HFF-Myc (cell line): ENCODE data around the gene CAMKV.
A peak's percentile ranks its signal among the peaks of the same experiment; 100 is the strongest.
"Not testable (repeated sequence)": the region's sequence is repeated elsewhere in the genome, so short reads cannot be mapped to it uniquely, and the experiment has no call there.

Source experiments
- DNase-seq: peaks from one replicate; pipeline ENCODE4 v3.0.0-alpha.2; 2011; ENCODE audit warnings: low read depth; ENCODE audit errors: extremely low read depth
- H3K4me3 ChIP-seq: replicated peaks from 2 replicates; pipeline ENCODE4 v1.5.1; 2011; ENCODE audit warnings: low read depth, mild to moderate bottlenecking, control low read depth, low read length
- TF ChIP-seq, protein P1 (sequence below): IDR thresholded peaks from 2 replicates; pipeline ENCODE4 v1.5.1; 2012; ENCODE audit warnings: mild to moderate bottlenecking, low read depth, low read length, control low read depth; ENCODE audit errors: missing control alignments

CAMKV gene

DNA sequence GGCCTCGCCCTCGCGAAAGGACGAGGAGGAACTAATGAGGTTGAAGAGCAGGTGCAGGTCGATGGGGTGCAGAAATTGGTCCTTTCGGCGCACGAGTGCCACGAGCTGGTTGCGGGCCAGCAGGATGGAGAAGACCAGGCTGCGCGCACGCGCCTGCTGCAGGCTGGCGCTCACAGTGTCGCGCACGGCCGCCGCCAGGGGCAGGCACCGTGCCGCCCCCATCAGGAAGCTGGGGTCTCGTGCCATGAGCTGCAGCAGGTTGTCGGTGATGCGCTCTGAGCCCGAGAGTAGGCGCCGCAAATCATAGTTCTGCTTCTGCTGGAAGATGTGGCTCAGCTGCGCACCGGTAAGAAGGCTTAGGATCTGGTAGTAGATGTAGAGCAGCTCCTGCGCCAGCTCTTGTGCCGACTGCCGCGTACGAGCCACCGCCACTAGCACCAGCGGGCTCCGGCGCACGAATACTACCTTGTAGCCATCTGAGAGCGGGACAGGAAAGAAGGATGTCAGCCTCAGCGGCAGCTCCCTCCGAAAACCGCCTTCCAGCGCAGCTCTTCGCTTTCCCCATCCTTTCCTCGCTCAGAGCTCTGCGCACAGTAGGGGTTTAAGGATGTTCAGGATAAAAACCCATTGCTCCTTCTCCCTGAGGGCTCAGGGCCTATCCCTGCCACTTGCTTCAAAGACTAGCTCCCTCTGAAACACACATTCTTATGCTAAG lies 40.9 kb upstream of the CAMKV start:
- TF ChIP-seq, protein P1, sequence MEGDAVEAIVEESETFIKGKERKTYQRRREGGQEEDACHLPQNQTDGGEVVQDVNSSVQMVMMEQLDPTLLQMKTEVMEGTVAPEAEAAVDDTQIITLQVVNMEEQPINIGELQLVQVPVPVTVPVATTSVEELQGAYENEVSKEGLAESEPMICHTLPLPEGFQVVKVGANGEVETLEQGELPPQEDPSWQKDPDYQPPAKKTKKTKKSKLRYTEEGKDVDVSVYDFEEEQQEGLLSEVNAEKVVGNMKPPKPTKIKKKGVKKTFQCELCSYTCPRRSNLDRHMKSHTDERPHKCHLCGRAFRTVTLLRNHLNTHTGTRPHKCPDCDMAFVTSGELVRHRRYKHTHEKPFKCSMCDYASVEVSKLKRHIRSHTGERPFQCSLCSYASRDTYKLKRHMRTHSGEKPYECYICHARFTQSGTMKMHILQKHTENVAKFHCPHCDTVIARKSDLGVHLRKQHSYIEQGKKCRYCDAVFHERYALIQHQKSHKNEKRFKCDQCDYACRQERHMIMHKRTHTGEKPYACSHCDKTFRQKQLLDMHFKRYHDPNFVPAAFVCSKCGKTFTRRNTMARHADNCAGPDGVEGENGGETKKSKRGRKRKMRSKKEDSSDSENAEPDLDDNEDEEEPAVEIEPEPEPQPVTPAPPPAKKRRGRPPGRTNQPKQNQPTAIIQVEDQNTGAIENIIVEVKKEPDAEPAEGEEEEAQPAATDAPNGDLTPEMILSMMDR: no peak
- no peak for DNase-seq
- no peak overlapping the region for H3K4me3 ChIP-seq

DNA sequence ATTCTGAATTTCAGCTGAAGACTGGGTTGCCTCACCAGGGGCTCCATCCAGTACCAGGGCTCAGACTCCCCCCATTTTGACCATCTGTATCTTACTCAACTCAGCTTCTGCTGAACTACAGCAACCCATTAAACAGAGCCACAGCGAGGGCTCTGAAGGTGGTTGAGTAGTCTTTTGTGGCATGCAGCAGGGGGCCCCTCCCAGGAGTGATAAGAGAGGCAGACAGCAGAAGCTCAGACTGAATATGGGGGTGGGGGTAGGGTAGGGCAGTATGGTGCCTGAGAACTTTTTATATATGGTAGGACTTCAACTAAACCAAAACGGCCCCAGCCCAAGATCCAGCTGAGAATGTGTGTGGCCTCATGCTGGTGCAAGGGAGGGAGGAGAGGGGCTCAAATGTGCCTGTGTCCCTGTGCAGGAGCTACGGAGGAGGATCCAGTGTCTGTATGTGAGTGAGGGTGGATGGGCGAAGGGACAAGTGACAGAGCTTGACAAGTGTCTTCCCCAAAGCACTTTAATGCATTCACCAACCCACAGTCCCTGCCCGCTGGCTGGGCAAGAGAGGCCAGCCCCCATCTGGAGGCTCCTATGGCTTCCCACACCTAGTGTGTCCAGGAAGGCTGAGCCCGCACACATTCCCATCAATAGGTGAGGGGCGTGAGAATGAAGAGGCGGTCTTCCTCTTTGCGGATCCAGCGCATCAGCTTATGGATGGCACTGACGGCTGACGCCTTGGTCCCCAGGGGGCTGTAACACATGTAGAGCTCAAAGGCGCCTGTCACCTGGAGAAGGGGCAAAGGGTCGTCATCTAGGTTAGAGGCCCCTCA lies 38.9 kb upstream of the CAMKV start:
- no peak for DNase-seq
- H3K4me3 ChIP-seq: no peak overlapping the region
- TF ChIP-seq, protein P1: no peak

DNA sequence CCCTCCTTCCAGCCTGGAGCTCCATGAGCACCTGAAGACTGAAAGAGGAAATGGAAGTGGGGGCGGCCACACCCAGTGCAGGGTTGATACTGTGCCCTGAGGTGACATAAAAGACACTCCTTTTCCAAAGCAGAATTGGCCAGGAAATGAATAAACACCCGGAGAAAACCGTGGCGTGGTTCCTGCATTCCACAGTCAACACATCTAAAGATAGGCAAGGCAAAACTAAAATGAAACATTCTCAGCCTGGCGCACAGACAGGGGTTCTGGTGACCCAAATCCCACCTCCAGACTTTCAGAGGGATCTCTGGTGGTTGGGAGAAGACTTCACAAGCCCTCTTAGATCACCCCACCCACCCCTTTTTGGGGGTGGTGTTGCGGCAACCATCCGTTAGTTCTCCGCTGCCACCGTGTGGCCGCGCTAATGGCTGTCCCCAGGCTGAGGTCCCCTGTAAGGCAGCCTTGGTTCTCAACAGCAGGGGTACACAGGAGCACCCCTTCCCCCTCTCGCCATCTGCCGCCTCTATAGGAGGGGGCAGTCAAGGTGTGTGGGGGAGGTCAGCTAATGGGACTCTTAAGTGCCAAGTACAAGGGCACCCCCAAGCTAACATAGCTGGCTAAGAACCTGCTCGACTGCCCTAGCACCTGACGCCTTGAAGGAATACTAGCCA lies 36.5 kb upstream of the CAMKV start:
- no peak for DNase-seq

DNA sequence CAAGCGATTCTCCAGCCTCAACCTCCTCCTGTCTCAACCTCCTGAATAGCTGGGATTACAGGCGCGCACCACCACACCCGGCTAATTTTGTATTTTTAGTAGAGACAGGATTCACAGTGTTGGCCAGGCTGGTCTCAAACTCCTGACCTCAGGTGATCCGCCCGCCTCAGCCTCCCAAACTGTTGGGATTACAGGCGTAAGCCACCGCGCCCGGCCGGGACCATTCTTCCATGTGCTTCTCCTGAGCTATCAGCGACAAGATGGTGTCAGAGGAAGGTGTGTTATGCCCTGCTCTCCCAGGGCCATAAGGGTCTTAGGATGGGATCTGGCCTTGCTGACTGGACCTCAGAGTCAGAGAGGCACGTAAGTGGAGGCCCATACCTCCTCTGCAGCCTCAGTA lies 34.7 kb upstream of the CAMKV start:
- not testable (repeated sequence) for DNase-seq, H3K4me3 ChIP-seq

More for the DNA sequence above, 36.5 kb upstream of the CAMKV start:
- H3K4me3 ChIP-seq: no peak overlapping the region
- TF ChIP-seq, protein P1: peak; percentile 80

DNA sequence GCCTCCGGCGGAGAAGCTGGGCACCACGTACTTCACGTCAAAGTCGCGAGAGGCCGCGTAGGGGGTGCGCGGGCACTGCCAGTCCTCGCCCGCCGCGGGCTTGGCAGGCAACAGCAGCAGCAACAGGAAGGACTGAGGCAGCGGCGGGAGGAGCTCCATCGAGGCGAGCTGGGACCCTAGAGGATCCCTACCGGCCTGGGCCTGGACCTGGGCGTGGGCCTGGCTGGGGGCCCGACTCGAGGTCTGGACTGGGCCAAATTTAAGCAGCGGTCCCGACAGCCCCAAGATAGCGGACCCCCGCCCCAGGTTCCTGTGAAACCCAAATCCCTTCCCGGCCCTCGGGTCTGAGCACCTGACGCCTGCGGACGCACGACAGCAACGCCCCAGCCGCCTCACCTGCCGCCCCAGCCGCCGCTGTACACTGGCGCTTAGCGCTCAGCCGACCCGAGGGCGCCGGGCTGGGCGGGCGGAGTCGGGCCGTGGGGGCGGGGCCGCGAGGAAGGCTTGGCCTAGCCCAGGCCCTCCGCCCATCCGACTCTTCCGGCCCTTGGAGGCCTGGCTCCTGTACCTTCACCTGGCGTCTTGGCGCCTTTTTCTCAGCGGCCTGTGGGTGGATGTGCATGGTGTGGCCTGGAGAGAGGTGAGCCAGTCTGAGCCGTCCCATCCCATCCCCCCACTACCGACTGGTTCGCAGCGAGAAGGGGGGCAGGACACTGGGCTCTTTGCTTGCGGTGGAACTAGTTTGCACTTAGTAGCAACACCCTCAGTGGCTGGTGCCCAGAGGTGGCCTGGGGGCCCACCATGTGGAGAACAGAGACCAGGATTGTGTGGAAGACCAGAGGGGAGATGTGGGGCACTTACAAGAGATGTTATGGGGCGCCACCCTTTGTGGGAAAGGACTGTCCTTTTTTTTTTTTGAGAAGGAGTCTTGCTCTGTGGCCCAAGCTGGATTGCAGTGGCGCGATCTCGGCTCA lies 34.0 kb upstream of the CAMKV start, which contains the start of gene MST1R:
TSS of gene MST1R (minus strand) at position 423 of the 974 bp plus-strand sequence. CDS start at position 159, 264 bp downstream.
- DNase-seq: no peak
- H3K4me3 ChIP-seq: no peak within 1 kb of the TSS
- TF ChIP-seq, protein P1: no peak

DNA sequence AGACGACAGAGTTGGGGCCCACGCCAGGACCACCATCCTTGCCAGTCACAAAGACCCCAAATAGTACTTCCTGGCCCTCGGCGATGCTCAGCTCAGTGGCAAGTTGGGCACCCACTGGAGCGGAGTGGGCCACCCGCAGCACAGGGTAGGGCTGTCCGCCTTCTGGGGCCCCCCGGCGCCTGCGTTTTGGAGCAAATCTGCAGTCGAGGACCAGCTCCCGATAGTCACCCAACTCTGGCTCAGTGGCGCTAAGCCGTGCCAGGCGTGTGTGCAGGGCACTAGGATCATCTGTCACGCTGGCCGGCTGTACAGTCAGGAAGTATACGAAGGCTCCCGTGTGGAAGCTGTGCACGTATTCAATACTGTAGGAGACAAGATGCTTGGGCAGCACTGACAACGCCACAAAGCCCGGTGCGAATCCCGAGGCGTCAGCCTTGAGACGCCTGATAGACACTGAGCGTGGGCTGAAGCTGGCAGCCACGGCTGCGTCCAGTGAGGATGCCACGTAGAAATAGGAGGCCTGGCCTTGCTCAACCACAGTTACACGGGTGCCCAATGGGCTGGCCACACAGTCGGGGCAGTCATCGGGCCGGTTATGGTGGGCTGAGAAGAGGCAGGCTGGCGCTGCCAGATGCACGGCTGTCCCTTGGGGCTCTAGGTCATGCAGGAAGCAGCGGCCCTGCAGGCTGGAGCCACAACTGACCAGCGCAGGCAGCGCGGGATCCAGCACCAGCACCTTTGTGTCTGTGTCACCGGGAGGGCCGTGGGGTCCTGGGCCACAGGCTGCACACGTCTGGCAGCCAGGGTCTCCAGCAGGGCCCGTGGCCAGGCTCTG lies 33.0 kb upstream of the CAMKV start:
- H3K4me3 ChIP-seq: no peak overlapping the region
- DNase-seq: no peak
- TF ChIP-seq, protein P1: no peak
